ENCODE measurements around the gene KIF2A. TPM values are rescaled to one million over a fixed set of nuclear protein-coding genes. Genes with fewer than 3 reads are reported as not detected.

KIF2A gene
- total and polyA plus RNA-seq, 2 of the 8 experiments (the other 6 are each of a cell fraction or from before 2014, with no cell fraction given) = 18.4 to 97.1 TPM

GRCh38 chr5:62315376-62316175 is 9.6 kb downstream of the KIF2A start:
- DNase-seq (ENCODE audit: low read depth in 1 of 2, low spot score in 2 of 2) (no peak), FAIRE-seq (no peak)
- Histone ChIP-seq H3K23ac (ENCODE audit: insufficient read length) (no peak overlapping the region), H3K27ac (ENCODE audit: low read depth, low read length) (no peak overlapping the region), H3K9ac (replicated peaks in 1 of 4; ENCODE audit: extremely low read depth in 1 of 4, low read depth in 3 of 4, low read length in 3 of 4) (no peak overlapping the region), H3K4me3 (ENCODE audit: extremely low read depth in 1 of 4, insufficient read depth in 2 of 4, low read depth in 3 of 4, low read length in 4 of 4) (no peak overlapping the region), H4K91ac (replicated peaks; ENCODE audit: insufficient read length, low read length) (no peak overlapping the region), H4K5ac (ENCODE audit: insufficient read length, low read depth, low read length) (no peak overlapping the region), H3K27me3 (replicated peaks in 1 of 4; ENCODE audit: control insufficient read depth in 3 of 4, extremely low read depth in 1 of 4, insufficient read depth in 3 of 4, low read length in 3 of 4) (no peaks in the 10 kb centered on the region), H2BK12ac (ENCODE audit: low read depth, low read length) (no peak overlapping the region), H2BK5ac (ENCODE audit: low read depth, low read length) (no peak overlapping the region), H3K4ac (replicated peaks; ENCODE audit: insufficient read length, low read depth, low read length) (no peak overlapping the region), H2AFZ (ENCODE audit: low read length) (no peak overlapping the region), H2BK20ac (ENCODE audit: low read length) (no peak overlapping the region), H3K9me3 (ENCODE audit: insufficient read depth in 2 of 2, low read depth in 1 of 2, low read length in 1 of 2) (no peaks in the 10 kb centered on the region), H3K18ac (ENCODE audit: extremely low read depth, low read length) (no peak overlapping the region), H4K20me1 (replicated peaks in 1 of 2; ENCODE audit: control insufficient read depth in 1 of 2, insufficient read depth in 2 of 2, low read length in 2 of 2) (peaks cover 15 to 16% of the 10 kb centered on the region in 2 experiments), H3K14ac (ENCODE audit: insufficient read length) (no peak overlapping the region), H3K4me1 (replicated peaks in 1 of 4; ENCODE audit: control insufficient read depth in 3 of 4, insufficient read depth in 4 of 4, low read length in 3 of 4) (peaks cover 0 to 3% (median 0%) of the 10 kb centered on the region in 4 experiments; a peak in 3 of 7 replicates), H4K8ac (ENCODE audit: extremely low read depth, insufficient read depth, low read length) (no peak overlapping the region), H3K56ac (replicated peaks; ENCODE audit: insufficient read length, low read depth, low read length) (no peak overlapping the region), H2BK15ac (ENCODE audit: low read length) (no peak overlapping the region), H3K36me3 (ENCODE audit: control insufficient read depth in 2 of 4, insufficient read depth in 4 of 4, low read length in 3 of 4) (no peaks in the 10 kb centered on the region; a peak in 1 of 8 replicates), H2AK5ac (ENCODE audit: low read depth, low read length) (no peak overlapping the region), H3K79me1 (ENCODE audit: low read depth, low read length) (no peaks in the 10 kb centered on the region), H2BK120ac (replicated peaks; ENCODE audit: low read depth, low read length) (no peak overlapping the region), H3K23me2 (ENCODE audit: low read depth, low read length) (no peaks in the 10 kb centered on the region), H3K4me2 (ENCODE audit: insufficient read depth in 1 of 2, low read depth in 2 of 2, low read length in 2 of 2) (no peak overlapping the region), H3K79me2 (ENCODE audit: control insufficient read depth in 1 of 2, insufficient read depth in 2 of 2, low read length in 2 of 2) (peaks cover 23 to 99% of the 10 kb centered on the region in 2 experiments)
- WGBS, 2 experiments (ENCODE audit: extremely low coverage in 1 of 2, insufficient coverage in 1 of 2, insufficient read length in 1 of 2, insufficient replicate concordance in 2 of 2, low coverage in 1 of 2, low lambda C conversion rate in 2 of 2, missing lambda C conversion rate in 1 of 2) = 88% methylated on average over 2 of the region's 2 CpGs; no CpG with 5 or more reads in 1 of the 2 experiments
- ChIA-PET CTCF (ENCODE audit: partially characterized antibody) (interaction anchor here (0.9 to 1.2 kb wide), 2 partner anchors 20 to 48 kb away, joined by 3 read pairs; no protein-coding TSS in a partner anchor), POLR2A (ENCODE audit: partially characterized antibody) (interaction anchor here (0.9 to 1.4 kb wide), 3 partner anchors 10 to 14 kb away, joined by 3 to 5 read pairs (median 4); partner anchors contain the start of gene KIF2A)
- TF ChIP-seq SAP30 (IDR thresholded peaks at IDR 0.05; ENCODE audit: insufficient read depth, insufficient replicate concordance, low read length) = no peak
- TF ChIP-seq CHD1 (IDR thresholded peaks at IDR 0.05; ENCODE audit: low read depth, low read length) = no peak
- no peak for TF ChIP-seq RXRA (IDR thresholded peaks at IDR 0.05; ENCODE audit: insufficient read depth, low read depth, low read length)
- no peak for TF ChIP-seq EGR1 (IDR thresholded peaks at IDR 0.05; ENCODE audit: borderline replicate concordance, low read depth, low read length)
- TF ChIP-seq SIN3A (conservative IDR thresholded peaks at IDR 0.05 in 1 of 2, IDR thresholded peaks at IDR 0.05 in 1 of 2; ENCODE audit: low read depth in 1 of 2, low read length in 2 of 2) = no peak
- no peak for TF ChIP-seq EP300 (IDR thresholded peaks at IDR 0.05; ENCODE audit: borderline replicate concordance in 1 of 2, low read depth in 2 of 2, low read length in 2 of 2)
- no peak for TF ChIP-seq TCF12 (IDR thresholded peaks at IDR 0.05; ENCODE audit: low read depth, low read length)
- no peak for TF ChIP-seq SRF (IDR thresholded peaks at IDR 0.05; ENCODE audit: low read depth, low read length)
- no peak for TF ChIP-seq RFX5 (IDR thresholded peaks at IDR 0.05; ENCODE audit: borderline replicate concordance, low read depth, low read length)

All from H1 (cell line).